NCI-H2227 treated with DMSO at 0.1 percent for 48 hours (cell line): ENCODE data around the gene MAGEA10.
"Not testable (repeated sequence)": the region's sequence is repeated elsewhere in the genome, so short reads cannot be mapped to it uniquely, and the experiment has no call there.

Source experiments
- DNase-seq: peaks from one replicate; lab custom pipeline; 2025; lab: John Stamatoyannopoulos, UW

Gene MAGEA10

GRCh38 chrX:152138388-152138784 is at the start of gene MAGEA10:
Gene MAGEA10, minus strand, starts transcription at chrX:152138577. Its CDS starts 2,957 bp downstream, at chrX:152135620.
- peak; percentile 72 for DNase-seq

GRCh38 chrX:152177497-152178269 is 39.3 kb upstream of the MAGEA10 start:
- no peak for DNase-seq

GRCh38 chrX:152177052-152177451 is 38.7 kb upstream of the MAGEA10 start:
- DNase-seq, result no peak

GRCh38 chrX:152175892-152176291 is 37.5 kb upstream of the MAGEA10 start:
- DNase-seq, result not testable (repeated sequence)

GRCh38 chrX:152173923-152174322 is 35.5 kb upstream of the MAGEA10 start:
- DNase-seq, result not testable (repeated sequence)

GRCh38 chrX:152170621-152171020 is 32.2 kb upstream of the MAGEA10 start:
- DNase-seq, result no peak

GRCh38 chrX:152165033-152165743 is 26.8 kb upstream of the MAGEA10 start:
- DNase-seq, result no peak

- no peak for DNase-seq
Measured at GRCh38 chrX:152157042-152157441, 18.7 kb upstream of the MAGEA10 start.

- DNase-seq, result no peak
Measured at GRCh38 chrX:152155766-152156310, 17.5 kb upstream of the MAGEA10 start.

GRCh38 chrX:152154050-152154449 is 15.7 kb upstream of the MAGEA10 start:
- DNase-seq, result no peak

GRCh38 chrX:152151256-152151655 is 12.9 kb upstream of the MAGEA10 start:
- DNase-seq, result no peak

GRCh38 chrX:152149648-152150047 is 11.3 kb upstream of the MAGEA10 start:
- DNase-seq, result no peak

GRCh38 chrX:152139589-152139988 is 1.2 kb upstream of the MAGEA10 start:
- DNase-seq, result no peak

- DNase-seq, result no peak
Measured at GRCh38 chrX:152137771-152138387, 498 bp downstream of the MAGEA10 start.

GRCh38 chrX:152136312-152136711 is 2.1 kb downstream of the MAGEA10 start:
- no peak for DNase-seq

- no peak for DNase-seq
Measured at GRCh38 chrX:152131525-152131924, 6.9 kb downstream of the MAGEA10 start.

GRCh38 chrX:152129069-152129844 is 9.1 kb downstream of the MAGEA10 start:
- DNase-seq, result not testable (repeated sequence)

GRCh38 chrX:152117305-152117704 is 21.1 kb downstream of the MAGEA10 start:
- DNase-seq, result no peak

GRCh38 chrX:152108527-152108926 is 29.9 kb downstream of the MAGEA10 start:
- no peak for DNase-seq

GRCh38 chrX:152103866-152104265 is 34.5 kb downstream of the MAGEA10 start:
- DNase-seq, result no peak

- no peak for DNase-seq
Measured at GRCh38 chrX:152086141-152086540, 52.2 kb downstream of the MAGEA10 start.
